DMS153 (cell line): ENCODE results near the gene GRHL3.

ENCODE experiments used
- DNase-seq: peaks from one replicate; lab custom pipeline; 2025; lab: John Stamatoyannopoulos, UW

GRHL3 gene

DNA sequence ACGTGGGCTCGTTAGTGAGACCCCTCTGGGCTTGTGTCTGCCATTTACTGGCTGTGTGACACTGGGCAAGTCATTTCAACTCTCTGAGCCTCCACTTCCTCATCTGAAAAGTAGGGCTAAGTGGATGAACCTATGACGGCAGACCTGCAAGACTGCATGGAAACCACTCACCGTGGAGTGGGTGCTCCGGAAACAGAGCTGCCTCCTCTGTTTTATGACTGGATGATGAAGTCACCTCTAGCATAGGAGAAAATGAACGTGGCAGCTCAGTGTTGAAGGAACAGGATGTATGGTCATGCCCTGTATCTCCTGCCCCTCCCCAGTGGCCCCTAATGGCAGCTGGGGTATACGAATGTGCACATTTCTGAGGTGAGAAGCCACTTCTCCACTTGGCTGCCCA, 53.9 kb downstream of the GRHL3 start:
- peak; percentile 23 for DNase-seq

DNA sequence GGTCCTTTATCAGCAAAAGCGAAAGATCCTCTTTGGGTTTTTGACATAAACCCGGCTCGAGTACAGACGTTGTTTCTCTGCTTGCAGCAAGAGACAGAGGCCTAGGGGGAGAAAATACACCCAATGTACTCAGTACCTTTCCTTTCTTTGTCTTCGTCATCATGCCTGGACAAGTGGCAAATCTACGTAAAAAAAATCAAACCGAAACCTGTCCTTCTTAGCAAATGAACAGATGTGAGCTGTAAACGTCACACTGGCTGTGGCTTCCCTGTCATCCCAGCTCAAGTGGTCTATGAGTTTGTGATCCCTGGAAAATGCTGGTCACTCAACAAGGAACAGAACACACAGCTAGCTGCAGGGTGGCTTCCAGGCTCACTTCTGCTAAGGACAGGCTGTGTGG, 54.6 kb downstream of the GRHL3 start:
- no peak for DNase-seq

DNA sequence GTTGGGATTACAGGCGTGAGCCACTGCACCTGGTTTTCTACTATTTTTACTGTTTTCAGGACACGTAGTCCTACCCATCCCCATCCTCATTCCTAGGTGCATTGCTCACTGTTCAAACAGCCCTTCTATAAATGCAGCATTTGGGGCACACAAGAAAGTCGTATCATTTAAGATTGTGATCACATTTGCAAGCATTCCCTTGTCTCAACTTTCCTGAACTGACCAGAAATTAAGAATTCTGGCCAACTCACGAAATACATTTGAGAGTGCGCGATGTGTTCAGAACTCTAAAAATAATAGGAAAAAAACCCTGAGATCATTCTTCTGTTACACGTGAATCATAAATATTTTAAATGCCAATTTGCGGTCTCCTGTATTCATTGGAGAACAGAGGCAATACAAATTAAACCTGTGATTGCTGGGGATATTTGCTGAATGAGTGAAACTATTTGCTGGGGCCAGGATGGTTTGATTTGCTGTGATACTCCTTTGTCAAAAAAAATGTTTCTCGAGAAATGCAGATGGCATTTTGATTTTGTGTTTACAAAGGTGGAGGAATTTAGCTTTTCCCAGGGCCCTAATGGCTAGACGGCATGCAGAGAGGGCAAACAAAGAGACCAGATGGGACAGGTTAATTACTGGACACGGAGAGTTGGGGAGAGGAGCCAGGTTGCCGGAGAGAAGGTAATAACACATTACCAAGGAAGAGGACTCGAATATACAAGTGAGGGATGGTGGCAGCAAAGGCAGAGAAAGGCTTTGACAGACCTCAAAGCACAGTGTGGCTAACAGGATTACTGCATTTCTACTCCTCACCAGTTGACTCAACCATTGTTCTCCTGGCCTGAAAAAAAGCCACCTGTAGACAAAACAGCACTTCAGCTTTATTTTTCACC, 56.0 kb downstream of the GRHL3 start:
- no peak for DNase-seq

DNA sequence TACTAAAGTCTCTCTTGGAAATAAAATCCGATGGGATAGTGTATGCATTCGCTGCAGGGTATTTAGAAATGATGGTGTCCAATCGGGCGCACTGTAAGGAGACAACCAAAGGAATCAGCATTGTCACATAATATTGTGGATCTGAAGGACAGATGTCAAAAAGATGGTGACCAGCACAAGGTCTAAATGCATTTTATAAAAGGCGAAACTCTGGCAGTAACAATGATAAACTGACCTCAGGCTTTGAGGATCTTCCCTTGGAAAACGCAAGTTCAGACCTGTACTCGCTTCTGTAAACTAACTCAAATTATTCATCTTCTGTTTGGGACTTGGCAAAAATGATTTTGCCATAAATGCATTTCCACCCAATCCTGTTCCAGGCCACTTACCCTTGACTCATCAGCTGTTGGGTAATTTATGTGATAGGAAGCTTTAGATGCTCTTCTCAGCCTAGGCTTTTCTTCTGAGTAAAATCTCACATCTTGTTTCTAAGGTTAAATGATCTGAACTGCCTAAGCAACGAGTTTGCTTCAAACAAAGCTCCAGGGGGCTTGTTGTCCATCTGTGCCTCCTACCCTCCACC, 60.7 kb downstream of the GRHL3 start:
- no peak for DNase-seq

DNA sequence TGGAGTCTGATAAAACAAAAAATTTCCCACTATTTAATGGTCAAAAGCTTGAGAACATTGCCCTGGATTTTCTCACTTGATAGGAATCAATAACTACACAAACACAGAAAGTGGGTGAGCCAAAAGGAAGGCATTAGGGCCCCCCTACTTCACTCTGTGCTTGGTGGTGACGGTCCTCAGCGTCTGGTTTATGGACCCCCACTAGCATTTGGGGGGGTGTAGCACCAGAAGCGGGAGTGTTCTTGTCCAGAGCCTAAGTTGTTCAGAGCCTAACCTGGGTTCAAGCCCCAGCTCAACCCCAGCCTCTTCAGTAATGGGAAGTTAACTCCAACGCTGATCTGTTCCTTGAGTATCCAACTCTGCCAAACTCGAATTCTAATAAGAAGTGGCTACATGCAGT, 61.4 kb downstream of the GRHL3 start:
- no peak for DNase-seq

DNA sequence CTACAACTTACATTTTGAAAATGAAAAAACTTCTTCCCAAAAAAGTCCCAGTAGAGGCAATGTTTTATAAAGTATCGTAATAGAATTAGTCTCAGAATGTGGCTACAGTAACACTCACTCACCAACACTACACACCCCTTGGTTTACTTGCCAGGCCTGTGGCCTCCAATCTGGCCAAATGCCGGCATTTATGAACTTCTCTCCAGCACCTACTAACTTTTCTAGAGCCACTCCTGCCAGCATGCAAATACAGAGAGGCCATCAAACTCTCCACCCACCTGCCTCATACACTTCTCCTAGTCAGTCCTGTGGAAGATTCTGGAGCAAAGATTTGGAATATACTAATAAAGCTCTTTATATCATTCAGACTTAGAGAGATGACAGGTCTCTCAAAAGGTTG, 62.1 kb downstream of the GRHL3 start:
- DNase-seq = no peak

DNA sequence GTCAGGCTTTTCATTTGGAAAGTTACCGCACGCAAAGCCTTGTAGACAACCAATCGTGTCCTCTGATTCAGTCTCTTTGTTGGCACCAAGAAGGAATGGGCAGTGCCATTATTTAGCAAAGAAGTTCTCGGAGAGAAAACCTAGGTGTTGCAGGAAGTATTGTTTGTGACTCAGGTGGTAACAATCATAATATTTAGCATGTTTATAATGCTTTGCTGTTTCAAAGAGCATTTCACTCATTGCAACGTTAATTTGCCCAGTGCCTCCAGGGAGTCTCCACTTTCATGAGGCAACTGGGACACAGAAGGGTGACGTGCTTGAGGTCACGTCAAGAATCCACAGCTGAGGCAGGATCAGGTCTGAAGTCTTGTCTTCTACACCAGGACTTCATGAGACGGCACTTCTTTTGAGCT, 63.0 kb downstream of the GRHL3 start:
- no peak for DNase-seq

DNA sequence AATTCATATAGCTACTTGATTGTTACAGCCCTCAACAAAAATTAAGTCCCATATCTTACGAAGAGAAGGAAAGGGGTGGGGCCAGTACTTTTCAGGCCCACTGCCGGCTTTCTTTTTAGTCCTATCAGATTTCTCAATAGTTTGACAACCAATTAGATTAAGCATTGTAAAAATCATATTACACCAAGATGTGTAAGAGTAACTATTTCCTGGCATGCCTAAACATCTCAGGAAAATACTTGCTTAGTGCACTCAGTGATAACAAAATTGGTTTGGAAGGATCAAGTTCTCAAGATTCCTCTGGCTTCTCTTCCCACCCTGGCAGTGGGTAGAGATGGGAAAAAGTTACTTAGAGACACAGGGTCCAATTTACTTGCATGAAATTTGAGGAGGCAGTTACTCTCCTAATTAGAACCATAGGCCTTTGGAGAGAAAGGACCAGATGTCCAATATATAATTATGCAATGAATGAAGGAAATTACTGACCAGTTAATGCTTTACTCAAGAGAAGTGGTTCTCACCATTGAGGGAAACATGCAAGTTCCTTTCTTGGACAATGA, 64.3 kb downstream of the GRHL3 start:
- no peak for DNase-seq

DNA sequence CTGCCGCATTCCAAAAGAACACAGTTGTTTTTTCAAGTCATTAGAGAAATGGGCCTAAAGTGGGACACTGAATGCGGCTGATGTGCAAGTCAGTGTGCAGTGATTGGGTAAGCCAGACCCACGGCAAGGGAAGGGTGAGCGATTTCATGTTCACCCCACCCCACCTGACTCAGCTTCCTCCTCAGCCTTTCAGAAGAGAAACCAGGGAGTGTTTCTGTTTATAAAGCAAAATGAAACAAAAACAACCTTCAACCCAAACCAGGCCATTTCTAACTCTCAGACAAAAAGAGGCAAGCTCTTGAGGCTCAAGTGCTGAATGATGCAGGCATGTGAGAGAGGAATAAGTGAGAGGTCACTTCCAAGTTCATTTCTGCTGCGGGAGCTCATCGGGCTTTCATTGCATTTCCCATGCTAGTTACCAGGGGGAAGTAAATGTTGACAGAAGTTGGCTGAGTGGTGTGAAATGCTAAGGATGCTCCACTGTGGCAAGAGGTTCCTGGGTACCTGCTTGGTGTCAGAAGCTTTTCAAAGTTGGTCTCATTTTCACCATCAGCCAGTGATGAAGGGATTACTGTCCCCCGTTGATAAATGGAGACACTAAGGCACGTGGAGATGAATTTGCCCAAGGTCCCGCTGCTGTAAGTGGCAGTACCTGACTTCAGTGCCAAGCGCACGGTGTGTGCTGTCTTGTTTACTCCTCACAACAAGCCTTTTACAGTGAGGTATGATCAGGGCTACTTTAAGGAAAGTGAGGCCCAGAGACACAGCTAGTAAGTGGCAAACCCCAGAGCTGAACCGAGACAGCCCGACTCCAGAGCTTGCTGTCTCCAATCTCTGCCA, 65.3 kb downstream of the GRHL3 start:
- no peak for DNase-seq

DNA sequence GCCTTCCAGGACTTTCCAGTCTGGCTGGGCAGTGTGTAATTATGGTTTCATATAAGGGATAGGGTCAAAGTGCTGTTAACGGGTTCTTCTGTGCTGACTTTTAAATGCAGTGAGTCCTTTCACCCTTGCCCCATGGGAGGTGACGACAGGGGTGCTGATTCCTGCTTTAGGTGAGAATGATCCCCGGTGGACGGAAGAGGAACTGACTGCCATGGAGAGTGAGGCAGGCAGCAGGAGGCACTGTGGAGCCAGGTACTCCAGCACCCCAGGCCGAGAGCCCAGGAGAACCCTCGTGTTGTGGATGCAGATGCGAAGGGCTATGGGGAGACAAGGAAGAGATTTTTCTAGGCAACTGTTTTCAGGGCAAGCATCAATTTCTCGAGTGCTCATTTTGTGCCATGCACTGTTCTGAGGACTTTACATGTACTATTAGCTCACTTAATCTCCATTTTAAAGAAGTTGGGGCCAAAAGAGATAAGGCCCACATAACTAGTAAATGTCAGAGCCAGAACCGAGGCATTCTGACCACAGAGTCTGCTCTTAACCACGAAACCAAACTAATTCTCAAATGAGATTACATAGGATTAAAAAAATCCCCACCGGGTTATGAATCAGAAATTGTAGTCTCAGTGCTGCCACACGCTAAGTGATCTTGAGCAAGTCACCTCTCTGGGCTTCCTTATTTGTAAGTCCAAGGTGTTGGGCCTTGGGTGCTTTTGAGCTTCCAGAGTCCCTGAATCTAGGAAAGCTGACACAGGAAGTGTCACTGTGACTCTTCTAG, 66.2 kb downstream of the GRHL3 start:
- no peak for DNase-seq

DNA sequence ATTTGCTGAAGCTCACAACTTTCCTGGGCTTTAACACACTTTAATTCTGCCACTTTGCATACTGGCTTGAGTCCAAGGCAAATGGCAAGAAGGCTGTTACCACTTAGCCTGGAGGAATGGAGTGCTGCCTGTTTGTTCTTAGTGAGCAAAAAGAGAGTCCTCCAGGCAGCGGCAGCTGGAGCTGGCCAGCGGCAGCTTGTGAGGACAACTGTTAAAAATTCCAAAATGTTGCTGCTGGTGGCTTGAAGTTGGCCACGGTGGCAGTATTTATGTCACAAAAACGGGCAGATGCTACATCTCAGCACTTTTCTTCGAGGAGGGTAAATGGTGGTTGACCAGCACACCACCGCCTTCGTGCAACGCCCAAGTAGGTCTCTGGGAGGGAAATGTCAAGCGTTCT, 67.1 kb downstream of the GRHL3 start:
- DNase-seq = peak; percentile 23

DNA sequence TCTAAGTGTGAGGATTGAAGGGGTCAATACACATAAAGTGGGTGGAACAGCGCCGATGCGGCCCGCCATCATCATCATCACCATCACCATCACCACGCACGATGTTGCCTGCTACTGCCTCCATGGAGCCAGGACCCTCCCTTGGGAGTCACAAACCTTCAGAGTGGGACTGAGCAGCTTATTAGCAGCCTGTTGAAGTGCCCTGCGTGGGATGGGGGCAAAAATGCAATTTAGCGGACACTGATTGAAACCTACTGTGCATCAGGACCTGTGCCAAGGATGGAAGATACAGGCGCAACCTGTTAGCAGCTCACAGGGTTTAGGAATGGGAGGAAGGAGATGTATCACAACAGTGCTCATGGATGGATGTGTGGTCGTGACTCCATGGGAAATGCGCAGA, 67.8 kb downstream of the GRHL3 start:
- DNase-seq = no peak

DNA sequence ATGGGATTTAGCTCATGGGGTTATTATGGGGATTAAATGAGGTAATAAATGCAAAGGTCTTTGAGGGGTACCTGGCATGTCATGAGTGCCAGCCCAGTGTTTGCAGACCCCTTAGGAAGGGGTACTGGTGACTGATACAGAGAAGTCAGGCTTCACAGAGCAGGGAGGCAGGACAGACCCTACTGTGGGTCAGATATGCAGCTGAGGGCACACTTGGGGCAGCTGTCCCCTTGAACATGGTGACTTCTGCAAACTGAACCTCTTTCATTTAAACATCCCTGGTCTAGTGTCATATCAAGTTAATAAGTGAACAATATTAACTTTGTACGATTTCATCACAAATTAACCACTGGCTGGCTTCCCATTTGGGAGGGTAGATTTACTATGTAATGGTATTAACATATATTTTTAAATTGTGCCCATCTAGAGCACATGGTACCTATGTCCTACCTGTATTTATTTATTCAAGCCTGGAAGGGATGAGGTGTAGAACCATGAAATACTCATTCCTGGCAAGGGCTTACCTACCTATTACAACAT, 68.5 kb downstream of the GRHL3 start:
- no peak for DNase-seq

DNA sequence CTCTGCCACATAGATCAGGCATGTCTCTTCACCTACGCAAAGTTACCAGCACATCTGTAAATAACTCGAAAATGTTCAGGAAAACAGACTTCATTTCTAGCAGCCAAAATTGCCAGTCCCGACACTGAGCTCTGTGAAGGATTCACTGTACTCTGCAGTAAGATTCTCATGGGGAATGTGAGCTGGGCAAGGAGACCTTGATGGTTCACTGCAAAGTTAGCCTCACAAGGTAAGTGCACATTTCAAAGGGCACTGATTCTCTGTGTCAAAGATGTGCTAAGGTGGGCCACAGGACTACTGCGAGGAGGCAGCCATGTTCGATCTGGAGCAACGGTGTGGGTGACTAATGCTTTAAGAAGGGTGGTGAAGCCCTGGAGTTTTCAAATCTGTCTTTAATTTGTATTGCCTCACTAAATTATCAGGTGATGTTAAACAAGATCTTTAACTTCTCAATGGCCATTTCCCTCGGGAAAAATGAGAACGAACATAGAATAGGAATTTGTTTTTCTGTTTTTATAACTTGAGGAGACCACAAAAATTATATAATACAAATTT, 69.3 kb downstream of the GRHL3 start:
- no peak for DNase-seq

DNA sequence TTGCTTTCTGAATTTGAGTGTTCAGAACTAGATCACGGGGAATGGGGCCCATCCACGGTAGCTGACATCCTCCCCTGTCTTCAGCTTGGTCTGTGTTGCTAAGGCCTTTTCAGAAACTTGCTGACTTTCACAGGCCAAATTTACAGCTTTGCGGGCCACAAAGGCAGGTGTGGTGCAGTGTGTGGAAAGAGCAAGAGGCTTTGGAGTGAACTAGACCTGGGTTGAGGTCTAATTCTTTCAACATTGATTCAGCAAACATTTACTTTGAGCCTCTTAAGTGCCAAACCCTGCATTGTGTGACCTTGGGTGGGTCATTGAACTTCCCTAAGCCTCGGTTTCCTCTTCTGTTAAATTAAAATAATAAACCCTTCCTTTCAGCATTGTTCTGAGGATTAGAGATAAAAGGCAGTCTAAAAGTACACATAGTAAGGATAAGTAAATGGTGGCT, 70.1 kb downstream of the GRHL3 start:
- peak; percentile 57 for DNase-seq

DNA sequence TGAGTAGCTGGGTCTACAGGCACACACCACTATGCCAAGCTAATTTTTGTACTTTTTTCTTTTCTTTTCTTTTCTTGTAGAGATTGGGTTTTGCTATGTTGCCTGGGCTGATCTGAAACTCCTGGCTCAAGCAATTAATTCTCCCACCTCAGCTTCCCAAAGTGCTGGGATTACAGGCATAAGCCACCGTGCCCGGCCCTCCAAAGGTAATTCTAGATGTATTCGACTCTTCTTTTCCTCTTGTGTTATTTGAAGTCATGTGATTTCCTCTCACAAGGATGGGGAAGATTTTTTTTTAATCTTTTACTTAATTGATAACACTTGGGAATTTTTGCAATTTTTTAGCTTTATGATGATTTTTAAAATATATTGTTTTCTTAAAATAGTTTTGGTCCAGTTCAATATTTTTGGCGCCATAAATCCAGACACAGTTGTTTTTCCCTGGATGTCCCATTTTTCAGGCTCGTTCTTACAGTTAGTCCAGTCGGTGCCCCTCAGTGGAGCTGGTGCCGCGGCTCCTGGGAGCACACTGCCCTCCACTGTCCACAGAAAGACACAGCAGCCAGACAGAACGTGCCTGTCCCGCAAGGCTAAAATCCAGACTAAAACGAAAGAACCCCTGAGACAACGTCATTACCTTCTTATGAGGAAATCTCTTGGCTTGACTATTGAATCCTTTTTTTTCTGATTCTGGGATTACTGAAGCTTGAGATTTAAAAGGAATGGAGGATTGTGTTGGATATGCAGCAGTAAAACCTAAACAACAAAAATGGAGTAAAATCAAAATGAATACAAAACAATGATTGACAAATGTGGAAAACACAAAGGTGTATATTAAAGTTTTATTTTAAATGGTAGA, 72.0 kb downstream of the GRHL3 start:
- DNase-seq = peak; percentile 40

DNA sequence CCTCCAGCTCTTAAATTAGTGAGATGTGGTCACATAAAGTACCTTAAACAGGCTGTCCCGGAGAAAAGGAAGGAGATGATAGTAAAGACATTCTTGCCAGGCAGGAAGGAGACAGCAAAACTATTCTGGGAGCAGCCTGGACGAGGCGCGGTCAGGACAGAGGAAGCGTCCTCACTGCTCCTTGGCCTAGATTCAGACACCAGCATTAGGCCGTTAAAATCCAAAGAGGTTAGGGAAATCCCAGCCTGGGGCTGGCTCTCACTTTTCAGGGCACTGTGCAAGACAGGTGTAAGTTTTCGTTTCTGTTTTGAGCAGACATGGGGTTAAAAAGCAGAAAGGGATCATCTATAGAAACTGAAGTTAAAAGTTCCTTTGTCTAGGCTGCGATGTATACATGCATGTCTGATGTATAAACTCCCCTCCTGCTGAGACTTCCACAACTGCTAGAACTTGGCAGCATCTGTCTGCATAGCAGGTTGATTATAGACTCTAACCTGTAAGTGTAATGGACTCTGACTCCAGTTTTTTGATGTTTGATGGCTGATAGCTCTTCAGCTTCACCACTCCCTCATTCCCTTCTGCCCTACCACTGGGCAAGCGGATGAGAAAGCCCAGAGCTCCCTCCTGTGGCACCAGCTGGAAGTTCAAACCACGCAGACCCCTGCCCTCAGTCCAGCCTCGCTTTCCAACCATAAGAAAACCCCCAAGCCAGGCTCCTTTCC, 72.9 kb downstream of the GRHL3 start:
- peak; percentile 40 for DNase-seq

DNA sequence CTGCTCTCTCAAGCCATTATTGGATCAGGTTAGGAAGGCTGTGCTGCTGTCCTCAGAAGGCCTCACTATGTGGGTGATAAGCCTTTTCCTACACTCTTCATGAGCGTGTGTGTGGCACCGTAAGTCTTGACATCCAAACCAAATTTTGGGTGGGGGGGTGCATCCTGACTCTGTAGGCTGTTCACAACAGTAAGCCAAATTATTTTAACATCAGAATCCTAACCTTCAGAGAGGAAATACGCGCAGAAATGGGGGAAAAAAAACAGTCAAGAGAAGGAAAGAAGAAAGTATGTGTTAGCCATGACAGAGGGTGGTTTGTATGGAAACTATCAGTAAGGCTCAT, 73.4 kb downstream of the GRHL3 start:
- DNase-seq = no peak

DNA sequence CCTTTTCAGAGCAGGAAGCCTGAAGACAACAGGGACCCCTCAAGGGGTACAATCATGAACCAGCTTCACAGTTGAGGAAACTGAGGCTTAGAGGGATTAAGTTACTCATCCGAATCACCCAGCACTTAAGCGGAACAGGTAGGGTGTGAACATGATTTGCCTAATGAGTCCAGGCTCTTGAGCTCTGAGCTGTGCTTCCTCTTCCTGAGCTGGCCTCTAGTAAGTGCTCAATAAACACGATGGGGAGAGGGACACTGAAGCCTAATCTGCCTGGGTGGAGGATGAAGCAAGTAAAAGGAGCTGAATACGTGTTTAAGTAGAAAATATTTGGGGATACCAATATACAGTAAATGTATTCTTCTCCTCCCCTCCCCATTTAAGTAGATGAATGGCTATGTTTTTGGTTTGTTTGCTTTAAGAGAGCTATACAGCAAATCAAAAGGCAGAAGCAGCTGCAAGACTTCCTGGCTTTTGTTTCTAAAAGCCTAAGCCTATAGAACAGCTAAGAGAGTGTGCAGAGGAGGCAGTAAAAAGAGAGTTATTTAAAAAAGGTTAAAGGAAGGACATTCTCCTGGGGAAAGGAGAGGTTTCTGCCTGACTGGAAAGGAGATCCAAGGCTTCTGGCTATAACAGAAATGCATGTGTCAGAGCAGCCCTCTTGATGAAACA, 74.0 kb downstream of the GRHL3 start:
- peak; percentile 71 for DNase-seq
